Fibroblast of lung (primary cell): ENCODE results near the gene FXYD1. TPM values are rescaled to one million over a fixed set of nuclear protein-coding genes. Genes with fewer than 3 reads are reported as not detected.

Experiments used
- DNase-seq, 2 donors: peaks; one replicate each; pipeline versions ENCODE4 v3.0.0 to v3.0.0-alpha.2; 2010; ENCODE audit warnings: low read depth in 2 of 2
- H2AFZ ChIP-seq: 2 replicates; pipeline ENCODE4 v1.5.1; 2012; ENCODE audit warnings: low read length, control low read depth, inconsistent platforms
- H3K27ac ChIP-seq: 2 replicates; pipeline ENCODE4 v1.5.1; 2011; ENCODE audit warnings: low read length, control low read depth; ENCODE audit not compliant: insufficient read depth
- H3K27me3 ChIP-seq: 2 replicates; pipeline ENCODE4 v1.5.1; 2011; ENCODE audit warnings: mild to moderate bottlenecking, low read length; ENCODE audit not compliant: control insufficient read depth, insufficient read depth
- H3K36me3 ChIP-seq: 2 replicates; pipeline ENCODE4 v1.5.1; 2011; ENCODE audit warnings: low read length; ENCODE audit not compliant: control insufficient read depth, insufficient read depth
- H3K4me1 ChIP-seq: 2 replicates; pipeline ENCODE4 v1.5.1; 2011; ENCODE audit warnings: low read length; ENCODE audit not compliant: control insufficient read depth, insufficient read depth; ENCODE audit errors: extremely low read depth
- H3K4me2 ChIP-seq: 2 replicates; pipeline ENCODE4 v1.5.1; 2011; ENCODE audit warnings: low read length, control low read depth; ENCODE audit not compliant: insufficient read depth; ENCODE audit errors: extremely low read depth
- H3K4me3 ChIP-seq, 4 experiments: fragments of 200-600 bp in 1 of 4; sonication (generic) in 1 of 4; replicated peaks in 1 of 4; 2 replicates each; pipeline ENCODE4 v1.5.1; 2011 to 2016; ENCODE audit warnings: low read length in 4 of 4, low read depth in 3 of 4, mild to moderate bottlenecking in 3 of 4, control low read depth in 2 of 4, inconsistent platforms in 1 of 4, mixed read lengths in 1 of 4; ENCODE audit not compliant: insufficient read depth in 1 of 4; ENCODE audit errors: control extremely low read depth in 1 of 4
- H3K79me2 ChIP-seq: 2 replicates; pipeline ENCODE4 v1.5.1; 2012; ENCODE audit warnings: mild to moderate bottlenecking, low read length, inconsistent platforms; ENCODE audit not compliant: control insufficient read depth, insufficient read depth
- H3K9ac ChIP-seq: 2 replicates; pipeline ENCODE4 v1.5.1; 2011; ENCODE audit warnings: mild to moderate bottlenecking, low read length, control low read depth; ENCODE audit not compliant: insufficient read depth
- H3K9me3 ChIP-seq: 2 replicates; pipeline ENCODE4 v1.5.1; 2012; ENCODE audit warnings: low read depth, low read length; ENCODE audit not compliant: control insufficient read depth, insufficient read depth
- H4K20me1 ChIP-seq: 2 replicates; pipeline ENCODE4 v1.5.1; 2011; ENCODE audit warnings: low read length; ENCODE audit not compliant: control insufficient read depth, insufficient read depth; ENCODE audit errors: extremely low read depth
- CTCF ChIP-seq, 2 donors: IDR thresholded peaks in 1 of 2; conservative IDR thresholded peaks in 1 of 2; 1 replicate in 1 of 2; 2 replicates in 1 of 2; pipeline ENCODE4 v1.5.1; 2011 to 2012; ENCODE audit warnings: low read length in 2 of 2, control low read depth in 1 of 2, inconsistent platforms in 1 of 2, low read depth in 1 of 2, mild to moderate bottlenecking in 1 of 2
- EZH2 ChIP-seq: IDR thresholded peaks from 2 replicates; pipeline ENCODE4 v1.5.1; 2012; ENCODE audit warnings: low read length, control low read depth, mild to moderate bottlenecking; ENCODE audit errors: missing control alignments
- polyA plus RNA-seq, 2 donors: library from polyadenylated mRNA; depleted of rRNA in 1 of 2; stranded (reverse) in 1 of 2; unstranded in 1 of 2; fragments of >200 nt; gene quantifications; 2 replicates each; pipeline ENCODE4 v1.2.1, GENCODE V29; 2011 to 2012; ENCODE audit warnings: missing spikeins in 1 of 2
- total RNA-seq: library from RNA; depleted of rRNA; stranded (reverse); fragments of >200 nt; gene quantifications from 2 replicates; pipeline ENCODE4 v1.2.1, GENCODE V29; 2014

The FXYD1 gene
- total and polyA plus RNA-seq, 2 donors (not counting 1 experiment from before 2014, with no cell fraction given): 4.5 to 7.5 TPM

DNA sequence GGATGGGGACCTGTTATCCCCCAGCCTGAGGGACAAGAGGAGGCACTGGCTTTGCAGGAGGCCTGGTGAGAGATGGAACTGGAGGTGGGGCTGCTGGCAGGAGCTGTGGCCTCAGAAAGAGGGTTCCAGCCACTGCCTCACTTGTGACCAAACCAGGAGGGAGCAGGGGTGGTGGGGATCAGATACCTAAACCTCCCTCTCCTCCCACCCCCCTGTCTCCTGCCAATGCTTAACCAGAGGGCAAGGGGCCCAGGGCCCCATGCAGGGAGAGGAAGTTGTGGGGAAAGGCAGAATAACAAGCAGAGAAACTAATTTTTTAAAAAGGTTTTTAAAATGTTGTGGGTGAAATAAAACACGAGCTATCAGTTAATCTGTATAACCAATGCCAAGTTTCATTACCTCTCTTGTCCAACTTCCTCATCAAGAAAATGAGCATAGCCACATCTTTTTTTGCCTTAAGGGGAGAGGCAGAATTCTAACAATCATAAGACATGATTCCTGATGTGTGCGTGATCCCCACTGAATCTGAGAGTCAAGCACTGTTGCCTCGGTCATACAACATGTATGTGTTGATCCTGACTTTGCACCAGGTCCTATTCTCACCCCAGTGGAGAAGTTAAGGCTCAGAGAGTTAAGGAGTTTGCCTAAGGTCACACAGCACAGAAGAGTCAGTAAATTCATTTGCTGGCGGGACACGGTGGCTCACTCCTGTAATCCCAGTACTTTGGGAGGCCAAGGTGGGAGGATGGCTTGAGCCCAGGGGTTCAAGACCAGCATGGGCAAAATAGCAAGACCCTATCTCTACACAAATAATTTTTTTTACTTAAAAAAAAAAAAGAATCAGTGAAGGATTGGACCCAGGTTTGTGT, 28.9 kb downstream of the FXYD1 start:
- Histone ChIP-seq H3K4me1 (no peaks in the 10 kb centered on the region), H3K36me3 (peaks cover 26% of the 10 kb centered on the region), H3K9me3 (no peaks in the 10 kb centered on the region), H3K9ac (no peak overlapping the region), H3K27ac (no peak overlapping the region), H3K4me2 (no peak overlapping the region), H3K27me3 (no peaks in the 10 kb centered on the region), H3K4me3 (no peak overlapping the region), H2AFZ (no peak overlapping the region), H3K79me2 (no peaks in the 10 kb centered on the region), H4K20me1 (no peaks in the 10 kb centered on the region)
- no peak for DNase-seq
- no peak for TF ChIP-seq EZH2
- TF ChIP-seq CTCF (conservative IDR thresholded peaks at IDR 0.05 in 1 of 2, IDR thresholded peaks at IDR 0.05 in 1 of 2; ENCODE audit: low read depth in 1 of 2, low read length in 2 of 2): no peak

DNA sequence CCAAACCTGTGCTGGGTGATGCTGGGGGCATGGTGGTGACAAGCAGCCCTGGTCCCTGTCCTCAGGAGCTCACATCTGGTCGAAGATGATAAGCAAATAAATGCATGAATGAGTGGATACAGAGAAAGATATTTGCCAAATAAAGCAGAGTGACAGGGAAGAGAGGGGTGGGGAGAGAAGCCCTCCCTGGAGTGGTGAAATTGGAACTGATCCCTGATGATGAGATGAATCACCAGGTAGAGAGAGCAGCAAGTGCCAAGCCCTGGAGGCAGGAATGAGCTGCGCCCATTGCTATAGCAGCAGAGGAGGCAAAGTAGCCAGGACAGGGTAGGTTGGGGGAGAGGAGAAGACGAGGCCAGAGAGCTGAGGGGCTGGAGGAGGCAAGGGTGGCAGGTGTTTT, 29.6 kb downstream of the FXYD1 start:
- H3K27me3 ChIP-seq: no peaks in the 10 kb centered on the region
- H4K20me1 ChIP-seq: no peaks in the 10 kb centered on the region
- peak in 1 of 2 donors; percentile 21 for DNase-seq
- TF ChIP-seq EZH2: no peak
- TF ChIP-seq CTCF (conservative IDR thresholded peaks at IDR 0.05 in 1 of 2, IDR thresholded peaks at IDR 0.05 in 1 of 2; ENCODE audit: low read depth in 1 of 2, low read length in 2 of 2): no peak
- H3K36me3 ChIP-seq: peaks cover 22% of the 10 kb centered on the region
- no peaks in the 10 kb centered on the region for H3K79me2 ChIP-seq
- no peak overlapping the region for H3K27ac ChIP-seq
- no peak overlapping the region for H3K9ac ChIP-seq
- H3K4me2 ChIP-seq: no peak overlapping the region
- H3K9me3 ChIP-seq: no peaks in the 10 kb centered on the region
- no peak overlapping the region for H2AFZ ChIP-seq
- H3K4me3 ChIP-seq: no peak overlapping the region
- no peaks in the 10 kb centered on the region for H3K4me1 ChIP-seq

DNA sequence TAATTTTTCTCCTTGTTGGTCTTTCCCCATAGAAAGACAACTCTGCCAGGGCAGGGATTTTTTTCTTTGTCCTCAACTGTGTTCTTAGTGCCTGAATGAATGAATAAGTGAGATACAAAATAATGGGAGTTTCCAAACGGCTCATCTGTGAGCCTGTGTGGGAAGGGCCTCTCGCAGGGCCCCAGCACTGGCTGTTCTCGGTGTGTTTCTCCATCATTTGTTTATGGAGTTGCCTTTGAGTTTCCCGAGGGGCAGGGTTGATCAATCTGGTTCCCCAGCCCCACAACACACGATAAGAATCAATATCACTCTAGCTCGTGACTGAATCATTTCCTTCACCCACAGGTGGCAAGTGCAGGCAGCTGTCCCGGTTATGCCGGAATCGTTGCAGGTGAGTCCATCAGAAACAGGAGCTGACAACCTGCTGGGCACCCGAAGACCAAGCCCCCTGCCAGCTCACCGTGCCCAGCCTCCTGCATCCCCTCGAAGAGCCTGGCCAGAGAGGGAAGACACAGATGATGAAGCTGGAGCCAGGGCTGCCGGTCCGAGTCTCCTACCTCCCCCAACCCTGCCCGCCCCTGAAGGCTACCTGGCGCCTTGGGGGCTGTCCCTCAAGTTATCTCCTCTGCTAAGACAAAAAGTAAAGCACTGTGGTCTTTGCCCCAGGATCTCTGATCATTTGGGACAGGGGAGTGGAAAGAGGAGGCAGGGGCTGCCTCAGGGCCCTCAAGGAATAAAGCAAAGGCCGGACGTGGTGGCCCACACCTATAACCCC, 30.8 kb downstream of the FXYD1 start:
- H2AFZ ChIP-seq: no peak overlapping the region
- no peak for DNase-seq

More for the DNA sequence above, 30.8 kb downstream of the FXYD1 start:
- Histone ChIP-seq H3K9ac (no peak overlapping the region), H3K4me3 (no peak overlapping the region), H3K27ac (no peak overlapping the region), H3K4me2 (no peak overlapping the region), H3K36me3 (peaks cover 16% of the 10 kb centered on the region), H3K9me3 (no peaks in the 10 kb centered on the region), H4K20me1 (no peaks in the 10 kb centered on the region), H3K4me1 (no peaks in the 10 kb centered on the region), H3K79me2 (no peaks in the 10 kb centered on the region), H3K27me3 (no peaks in the 10 kb centered on the region)
- TF ChIP-seq EZH2 (no peak), CTCF (conservative IDR thresholded peaks at IDR 0.05 in 1 of 2, IDR thresholded peaks at IDR 0.05 in 1 of 2; ENCODE audit: low read depth in 1 of 2, low read length in 2 of 2) (no peak)
